Right forelimb (tissue), 1 donor: ENCODE data around the gene SPTBN1.

Experiments
- DNase-seq: peaks from one replicate; pipeline ENCODE4 v3.0.0-alpha.2; 2018

Gene SPTBN1

DNA sequence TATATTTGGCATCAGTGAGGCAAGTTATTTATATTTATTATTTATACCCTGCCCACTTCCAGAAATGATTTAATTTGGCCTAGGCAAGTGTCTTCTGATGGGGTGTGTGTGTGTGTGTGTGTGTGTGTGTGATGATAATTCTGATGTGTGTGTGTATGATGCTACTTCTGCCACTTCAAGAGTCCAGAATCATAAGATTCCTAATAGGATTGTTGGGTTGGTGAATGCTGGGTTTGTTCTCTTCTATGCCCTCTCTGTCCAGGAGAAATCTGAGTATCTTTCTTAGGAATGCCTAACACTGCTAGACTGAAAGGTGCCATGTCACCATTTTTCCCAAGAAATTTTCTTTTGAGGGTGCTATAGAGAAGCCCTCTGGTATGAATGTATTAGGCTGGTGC lies 122.5 kb downstream of the SPTBN1 start:
- DNase-seq: no peak

DNA sequence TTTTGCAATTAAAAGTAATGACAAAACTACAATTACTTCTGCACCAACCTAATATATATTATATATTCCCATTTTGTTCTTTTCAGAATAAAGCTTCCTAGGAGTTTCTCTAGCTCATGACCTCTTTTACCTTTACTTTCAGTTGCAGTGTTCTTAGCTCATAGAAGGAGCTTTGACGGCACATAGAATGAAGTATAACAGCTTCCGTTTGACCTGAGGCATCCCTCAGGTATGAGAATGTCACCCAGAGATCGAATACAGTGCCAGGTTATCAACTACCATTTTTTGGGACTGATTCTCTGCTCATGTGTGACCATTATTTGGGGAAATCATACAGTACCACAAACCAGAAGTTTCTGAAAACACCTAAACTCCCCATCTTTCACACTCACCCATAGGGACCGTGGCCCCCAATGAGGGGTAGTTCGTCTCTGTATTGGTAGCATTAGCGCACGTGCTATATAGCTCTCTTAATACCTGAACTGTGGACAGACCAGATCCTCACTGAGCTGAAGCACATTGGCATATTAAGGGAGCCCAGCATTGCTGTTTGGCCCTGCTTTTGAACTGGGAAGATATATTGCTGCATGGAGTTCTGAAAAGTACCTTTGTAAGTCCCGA lies 123.0 kb downstream of the SPTBN1 start:
- DNase-seq: no peak

DNA sequence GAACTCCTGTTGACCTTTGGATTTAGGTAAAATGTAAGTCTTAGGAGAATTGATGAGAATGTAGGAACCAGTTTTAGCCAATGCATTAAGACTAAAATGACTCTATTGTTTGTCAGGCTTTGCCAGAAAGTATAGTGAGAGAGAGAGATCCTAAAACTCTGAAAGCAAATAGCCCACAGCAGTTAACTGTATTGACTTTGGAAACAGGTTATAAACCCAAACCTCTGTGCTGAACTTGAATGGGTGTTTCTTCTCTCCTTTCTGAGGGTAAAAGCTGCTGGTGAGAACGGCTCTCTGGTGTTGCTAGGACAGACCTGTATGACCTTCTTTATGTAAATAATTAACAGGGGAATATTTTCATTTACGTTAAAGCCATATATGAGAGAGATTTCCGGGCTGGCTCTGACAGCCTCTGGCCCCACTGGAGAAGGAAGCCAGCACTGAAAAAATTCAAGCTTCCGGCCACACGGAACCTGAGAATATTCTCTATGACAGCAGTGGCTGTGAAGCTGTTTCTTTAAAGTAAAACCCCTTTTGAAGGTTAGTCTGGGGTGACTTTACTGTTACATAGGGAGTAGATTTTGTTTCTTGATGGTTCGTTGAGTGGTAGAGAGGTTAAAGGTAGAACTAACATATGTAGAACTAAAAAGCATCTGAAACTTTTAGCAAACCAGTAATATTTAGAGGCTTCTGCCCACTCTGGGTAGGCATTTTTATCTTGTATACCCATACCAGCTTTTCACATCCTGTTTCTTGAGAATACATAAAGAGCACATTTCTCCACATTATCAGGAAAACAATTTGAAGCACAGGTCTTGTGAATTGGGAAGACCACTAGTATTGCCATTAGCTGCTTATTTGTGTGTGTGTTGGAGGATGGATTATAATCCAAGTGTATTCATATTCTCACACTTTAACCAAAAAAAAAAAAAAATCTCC lies 123.8 kb downstream of the SPTBN1 start:
- no peak for DNase-seq

DNA sequence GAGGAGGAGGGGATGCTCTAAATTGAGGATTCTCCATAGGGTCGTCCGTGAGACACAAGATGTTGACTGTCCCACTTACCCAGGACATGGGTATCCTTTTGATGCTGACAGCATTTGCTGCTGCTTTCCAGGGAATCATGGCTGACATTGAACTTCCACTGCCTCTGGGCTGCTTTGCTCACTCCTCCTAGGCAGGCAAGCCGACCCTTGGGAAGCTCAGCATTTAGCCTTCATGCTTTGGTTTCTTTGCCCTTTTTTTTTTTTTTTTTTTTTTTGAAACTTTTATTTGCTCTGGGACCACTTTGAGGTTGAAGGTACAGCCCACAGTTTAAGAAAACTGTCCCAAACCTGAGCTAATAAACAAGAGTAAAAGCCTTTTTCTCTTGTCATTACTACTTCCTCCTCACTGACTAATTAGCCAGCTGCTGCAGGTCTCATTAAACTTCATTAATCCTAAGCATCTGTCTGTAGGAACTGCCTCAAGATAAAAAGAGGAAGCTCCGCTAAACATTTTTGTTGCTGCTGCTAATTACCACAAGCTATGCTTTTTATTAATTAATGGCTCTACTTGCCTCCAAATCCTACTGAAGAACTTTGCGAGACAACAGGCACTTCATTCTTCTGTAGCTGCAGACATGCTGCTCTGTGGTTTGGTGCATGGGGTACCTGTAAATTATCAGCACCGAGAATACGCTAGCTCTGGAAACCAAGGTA lies 125.4 kb downstream of the SPTBN1 start:
- DNase-seq: no peak

DNA sequence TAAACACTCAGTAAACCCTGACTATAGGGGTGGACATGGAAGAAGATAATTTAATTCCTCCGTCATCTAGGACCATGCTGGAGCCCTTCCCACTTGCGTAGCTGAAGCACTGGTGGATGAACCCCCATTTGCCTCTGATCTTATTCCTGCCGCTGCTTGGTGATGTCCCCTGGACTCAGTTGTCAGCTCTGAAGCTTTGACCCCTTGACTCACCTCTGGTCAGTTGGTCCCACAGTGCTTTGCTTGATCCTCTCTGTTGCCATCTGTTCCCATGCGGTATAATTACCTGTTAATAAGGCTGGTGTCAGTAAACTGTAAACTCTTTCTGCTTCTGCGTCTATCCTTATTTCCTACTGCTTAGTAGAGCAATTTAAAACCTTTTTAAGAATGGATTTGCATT lies 126.9 kb downstream of the SPTBN1 start:
- DNase-seq: no peak

DNA sequence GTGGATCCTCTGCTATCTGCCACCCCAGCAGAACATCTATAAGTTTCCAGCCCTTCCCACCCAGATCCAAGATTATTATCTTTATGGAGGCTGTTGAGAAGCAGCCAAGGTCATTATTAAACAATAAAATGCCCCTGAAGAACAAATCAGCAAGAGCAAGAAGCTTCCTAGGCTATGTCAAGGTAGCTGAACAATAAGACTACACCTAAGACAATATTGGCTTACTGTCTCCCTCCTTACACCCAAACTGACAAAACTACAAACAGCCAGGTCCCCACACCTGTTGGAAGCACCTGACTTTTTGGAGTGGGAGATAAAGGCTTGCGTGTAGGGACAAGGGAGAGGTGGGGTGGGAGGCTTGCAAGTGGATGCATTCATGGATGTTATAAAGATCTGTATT lies 128.5 kb downstream of the SPTBN1 start:
- no peak for DNase-seq

DNA sequence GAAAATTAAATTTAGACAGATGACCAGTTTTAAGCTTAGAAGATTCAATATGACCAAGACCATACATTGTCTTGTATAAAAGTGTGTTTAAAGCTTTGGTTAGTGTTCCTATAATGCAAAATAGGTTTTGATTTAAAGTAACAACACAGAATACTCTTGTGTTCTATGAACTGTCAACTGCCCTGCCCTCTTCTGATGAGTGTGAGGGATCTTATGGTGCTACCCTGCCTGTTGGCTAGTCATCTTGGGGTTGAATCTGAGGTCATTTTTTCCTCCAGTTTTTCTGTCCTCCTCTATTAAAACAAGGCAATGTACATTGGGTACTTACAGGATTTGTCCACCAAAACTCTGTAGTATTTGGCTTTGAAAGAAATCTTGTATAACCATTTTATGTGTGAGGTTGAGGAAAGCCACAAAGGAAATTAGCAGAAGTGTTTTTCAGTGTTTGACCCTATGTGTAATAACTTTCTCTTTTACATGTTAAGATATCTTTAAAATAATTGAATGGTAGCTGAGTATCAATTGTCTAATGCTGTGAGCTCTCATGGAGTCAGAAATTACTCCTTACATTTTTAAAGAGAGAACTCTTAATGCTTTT lies 129.1 kb downstream of the SPTBN1 start:
- no peak for DNase-seq

DNA sequence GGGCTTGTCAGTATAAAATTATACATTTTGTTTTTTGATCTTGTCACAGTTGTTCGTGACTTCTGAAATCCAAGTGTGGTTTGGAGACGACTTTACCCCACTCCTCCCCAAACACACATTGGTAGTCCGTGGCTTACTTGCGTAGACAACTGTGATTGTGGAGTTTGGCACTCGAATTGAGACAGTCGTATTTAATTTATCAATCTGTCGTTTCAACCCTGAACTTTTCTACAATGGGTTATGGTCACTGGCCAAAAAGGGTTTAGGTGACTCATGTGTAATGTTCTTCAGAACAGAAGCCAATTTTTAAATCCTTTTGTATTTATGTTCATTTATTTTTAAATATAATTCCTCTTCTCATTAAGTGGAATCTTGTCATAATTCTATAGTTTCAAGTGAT lies 129.9 kb downstream of the SPTBN1 start:
- DNase-seq: no peak

DNA sequence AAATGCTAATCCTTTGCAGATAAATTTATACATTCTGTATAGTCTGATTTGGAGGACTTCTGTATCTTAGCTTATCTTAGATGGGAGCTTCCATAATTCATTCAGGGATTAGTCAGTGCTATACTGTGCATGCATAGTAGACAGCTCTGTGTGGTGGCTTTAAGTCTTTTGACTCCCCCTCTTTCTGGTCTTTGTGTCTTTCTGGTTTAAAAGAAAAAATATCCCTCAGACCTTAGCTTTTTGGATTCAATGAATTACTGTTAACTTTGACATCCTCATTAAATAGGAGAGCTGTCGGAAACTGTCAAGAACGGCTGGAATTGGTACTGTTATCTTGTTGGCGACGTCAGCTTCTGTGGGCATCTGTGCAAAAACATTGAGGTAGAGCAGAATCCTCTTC lies 130.4 kb downstream of the SPTBN1 start:
- no peak for DNase-seq

DNA sequence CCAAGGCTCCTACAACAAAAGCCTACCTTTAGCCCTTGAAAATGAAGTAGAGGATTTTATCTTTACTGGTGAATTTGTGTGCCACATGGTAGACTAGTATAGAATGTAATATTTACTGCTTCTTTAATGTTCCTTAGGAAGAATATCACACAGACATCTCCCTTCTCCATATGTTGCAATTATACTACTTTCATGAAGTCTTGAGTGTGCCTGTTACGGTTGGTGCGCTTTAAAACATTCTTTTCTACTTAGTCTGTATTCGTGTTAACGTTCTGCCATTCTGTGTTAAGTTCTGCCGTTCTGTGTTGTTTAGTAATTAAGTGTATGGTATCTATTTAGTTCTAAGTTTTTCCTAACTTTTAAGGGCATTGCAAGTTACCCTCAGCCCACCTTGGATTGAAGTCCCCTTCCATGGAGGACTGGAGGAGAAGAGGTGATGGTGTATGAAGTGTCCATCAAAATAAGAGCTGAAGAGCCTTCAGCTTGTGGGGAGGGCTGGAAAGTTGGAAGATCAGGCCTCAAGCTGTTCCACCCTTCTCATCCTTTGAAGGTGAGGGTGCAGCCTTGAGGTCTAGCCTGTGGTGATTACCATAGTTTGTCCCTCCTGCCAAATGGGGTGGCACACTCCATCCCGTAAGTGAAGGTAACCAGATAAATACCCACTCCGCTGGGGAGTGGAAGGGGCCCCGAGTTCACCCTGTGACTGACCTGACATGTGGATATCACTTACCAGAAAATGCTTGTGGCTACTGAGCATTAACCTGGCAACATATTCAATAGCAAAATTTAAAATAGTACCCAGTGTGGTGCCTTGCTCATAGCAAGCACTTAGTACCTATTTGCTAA lies 131.3 kb downstream of the SPTBN1 start:
- DNase-seq: no peak

DNA sequence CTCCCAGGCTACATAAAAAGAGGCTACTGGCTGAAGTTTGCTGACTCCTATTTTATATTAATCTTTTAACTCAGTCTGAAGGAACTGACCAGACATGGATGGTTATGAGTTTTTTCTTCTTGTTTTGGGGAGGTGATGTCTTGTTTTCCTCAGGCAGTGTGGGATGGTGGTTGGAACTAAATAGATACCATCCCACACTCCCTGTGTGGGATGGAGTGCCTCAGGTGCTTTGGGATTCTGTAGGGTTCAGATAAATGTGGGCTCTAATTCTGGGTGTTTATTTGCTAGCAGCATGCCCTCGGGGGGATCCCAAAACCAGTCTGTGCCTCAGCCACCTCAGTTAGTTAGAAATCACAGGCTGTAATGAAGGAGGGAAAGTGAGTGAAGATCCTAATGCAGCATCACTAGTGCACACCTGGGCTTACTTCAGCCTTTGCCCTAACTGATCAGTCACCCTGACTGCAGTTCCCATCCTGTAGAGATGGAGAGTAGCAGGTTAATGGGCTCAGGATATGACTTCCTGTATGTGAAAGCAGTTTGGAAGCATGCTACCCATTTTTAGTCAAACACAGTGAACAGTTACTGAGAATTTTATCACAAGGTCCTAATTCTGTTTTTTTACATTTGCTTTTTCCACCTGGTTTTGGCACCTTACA lies 132.2 kb downstream of the SPTBN1 start:
- DNase-seq: no peak

DNA sequence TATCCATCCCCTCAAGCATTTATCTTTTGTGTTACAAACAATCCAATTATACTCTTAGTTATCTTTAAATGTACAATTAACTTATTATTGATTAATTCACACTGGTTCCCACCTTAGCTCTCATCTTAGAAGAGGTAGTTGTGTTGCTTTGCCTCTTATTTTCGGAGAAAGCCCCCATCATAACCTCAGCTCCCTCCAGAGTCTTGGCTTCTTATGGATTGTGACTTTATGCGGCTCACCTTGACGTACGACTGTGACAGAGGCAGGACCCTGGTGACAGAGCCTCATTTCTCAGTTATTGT lies 132.9 kb downstream of the SPTBN1 start:
- DNase-seq: no peak

DNA sequence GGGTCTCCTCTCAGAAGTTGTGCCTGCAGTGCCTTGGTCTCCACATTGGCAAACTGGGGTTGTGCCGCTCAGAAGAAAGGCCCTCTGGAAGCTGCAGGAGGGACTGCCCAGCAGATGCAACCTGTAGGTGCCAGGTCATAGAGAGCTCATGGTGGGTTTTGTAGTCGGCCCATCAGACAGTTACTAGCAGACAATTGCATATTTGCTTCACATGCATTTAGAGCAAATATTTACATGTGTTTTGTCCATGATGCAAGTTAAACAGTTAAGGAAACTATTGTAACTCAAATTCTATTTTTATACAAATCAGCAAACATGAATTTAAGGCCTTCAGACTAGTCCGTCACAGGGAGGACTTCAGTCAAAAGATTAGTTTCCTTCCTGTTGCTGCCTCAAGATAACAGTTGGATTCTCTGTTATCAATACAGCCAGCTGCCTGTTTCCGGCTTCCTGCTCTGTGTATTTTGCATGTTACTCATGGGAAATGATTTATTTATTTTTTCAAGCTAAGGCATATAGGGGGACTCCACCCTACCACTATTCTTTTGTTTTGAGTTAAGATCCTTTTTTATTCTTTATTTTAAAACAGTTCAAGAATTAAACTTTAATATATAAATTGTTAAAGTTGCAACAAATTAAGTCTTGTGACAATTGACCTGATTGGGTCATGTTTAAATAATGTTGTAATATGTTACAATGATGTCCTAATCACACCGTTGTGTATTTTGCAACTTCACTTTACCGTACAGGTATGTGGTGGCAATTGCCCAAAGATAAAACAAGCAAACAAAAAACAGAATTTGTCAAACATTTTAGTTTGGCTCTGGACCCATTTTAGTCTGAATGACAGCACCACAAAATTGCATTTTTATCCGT lies 133.5 kb downstream of the SPTBN1 start:
- no peak for DNase-seq

DNA sequence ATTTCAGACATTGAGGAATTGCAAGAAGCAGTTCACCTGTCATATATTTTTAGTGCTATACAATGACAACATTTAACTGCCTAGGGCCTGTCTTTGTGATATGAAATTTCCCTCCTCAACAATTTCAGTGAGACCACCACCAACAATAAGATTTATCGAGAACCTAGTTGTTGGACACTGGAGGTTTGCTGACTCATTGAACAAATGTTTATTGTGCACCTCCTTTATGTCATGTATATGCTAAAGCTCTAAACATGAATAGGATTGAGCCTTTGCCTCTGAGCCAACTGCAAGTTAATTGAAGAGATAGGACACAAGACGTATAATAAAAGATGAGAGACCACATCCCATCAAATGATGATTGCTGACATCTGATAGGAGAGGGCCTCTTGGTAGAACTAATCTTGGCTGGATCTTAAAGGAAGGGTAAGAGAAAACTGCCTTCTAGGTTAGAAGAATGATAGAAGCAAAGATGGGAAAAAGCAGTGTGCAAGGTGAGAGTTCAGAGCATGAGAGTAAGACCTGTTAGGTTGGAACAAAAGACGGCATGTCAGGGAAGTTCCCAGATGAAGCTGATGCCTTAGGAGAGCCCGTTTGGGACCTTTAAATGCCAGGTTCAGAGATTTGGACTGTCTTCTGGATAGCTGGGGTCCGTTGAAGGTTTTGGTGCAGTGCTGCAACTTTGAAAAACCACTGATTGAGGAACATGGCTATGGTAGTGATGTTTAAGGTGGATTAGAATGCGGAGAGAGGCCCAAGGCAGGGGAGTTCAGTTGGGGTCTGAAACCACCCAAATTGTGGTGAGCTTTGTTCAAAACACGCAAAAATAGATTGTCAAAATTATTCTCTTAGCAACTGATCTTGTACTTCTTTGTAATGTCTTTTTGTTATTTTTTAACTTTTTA lies 134.3 kb downstream of the SPTBN1 start:
- DNase-seq: no peak

DNA sequence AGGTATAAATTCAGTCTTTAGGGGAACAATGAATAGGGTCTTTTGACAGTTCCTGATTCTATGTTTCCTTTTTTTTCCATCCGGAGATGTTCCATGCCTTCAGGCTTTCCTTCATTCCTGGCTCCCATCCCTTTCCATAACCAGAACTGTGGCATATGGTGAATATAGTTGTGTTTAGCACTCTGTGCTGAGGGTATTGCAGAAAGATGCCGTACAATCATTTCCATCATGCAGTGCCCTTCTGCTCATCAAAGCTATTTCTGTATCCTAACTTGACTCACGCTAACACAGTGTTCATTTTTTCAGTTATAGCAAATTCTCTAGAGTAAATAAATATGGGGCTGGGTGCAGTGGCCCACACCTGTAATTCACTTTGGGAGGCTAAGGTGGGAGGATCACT lies 135.4 kb downstream of the SPTBN1 start:
- no peak for DNase-seq

DNA sequence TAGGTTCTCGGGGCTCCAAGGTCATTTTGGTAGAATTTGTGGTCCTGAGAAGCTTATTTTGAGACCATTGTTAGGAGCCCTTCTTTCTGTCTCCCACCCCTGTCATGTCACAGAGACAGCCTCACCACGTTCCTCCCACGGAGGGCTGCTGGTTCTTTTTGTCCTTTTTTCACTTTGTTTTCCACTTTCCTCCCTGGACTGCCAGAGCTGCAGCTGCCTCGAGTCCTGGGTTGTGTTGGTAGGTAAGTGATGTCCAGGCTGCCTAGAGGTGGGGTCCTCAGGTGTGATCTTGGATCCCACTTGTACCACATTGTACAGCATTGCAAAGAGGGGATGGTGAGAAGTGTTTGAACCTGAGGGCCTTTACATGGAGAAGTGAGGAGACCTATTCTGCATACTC lies 137.1 kb downstream of the SPTBN1 start:
- DNase-seq: no peak

DNA sequence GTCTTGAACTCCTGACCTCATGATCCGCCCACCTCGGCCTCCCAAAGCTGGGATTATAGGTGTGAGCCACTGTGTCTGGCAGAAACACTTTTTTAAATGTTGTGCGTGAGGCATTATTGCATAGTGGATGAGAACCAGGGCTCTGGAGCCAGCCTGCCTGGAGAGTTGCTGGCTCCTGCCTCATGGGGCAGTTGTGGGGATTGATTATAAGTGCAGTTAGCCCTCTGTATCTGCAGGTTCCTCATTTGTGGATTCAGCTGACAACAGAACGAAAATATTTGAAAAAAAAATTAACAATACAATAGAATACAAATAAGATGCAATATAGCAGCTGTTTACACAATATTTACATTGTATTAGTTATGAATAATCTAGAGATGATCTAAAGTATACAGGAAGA lies 137.9 kb downstream of the SPTBN1 start:
- no peak for DNase-seq

DNA sequence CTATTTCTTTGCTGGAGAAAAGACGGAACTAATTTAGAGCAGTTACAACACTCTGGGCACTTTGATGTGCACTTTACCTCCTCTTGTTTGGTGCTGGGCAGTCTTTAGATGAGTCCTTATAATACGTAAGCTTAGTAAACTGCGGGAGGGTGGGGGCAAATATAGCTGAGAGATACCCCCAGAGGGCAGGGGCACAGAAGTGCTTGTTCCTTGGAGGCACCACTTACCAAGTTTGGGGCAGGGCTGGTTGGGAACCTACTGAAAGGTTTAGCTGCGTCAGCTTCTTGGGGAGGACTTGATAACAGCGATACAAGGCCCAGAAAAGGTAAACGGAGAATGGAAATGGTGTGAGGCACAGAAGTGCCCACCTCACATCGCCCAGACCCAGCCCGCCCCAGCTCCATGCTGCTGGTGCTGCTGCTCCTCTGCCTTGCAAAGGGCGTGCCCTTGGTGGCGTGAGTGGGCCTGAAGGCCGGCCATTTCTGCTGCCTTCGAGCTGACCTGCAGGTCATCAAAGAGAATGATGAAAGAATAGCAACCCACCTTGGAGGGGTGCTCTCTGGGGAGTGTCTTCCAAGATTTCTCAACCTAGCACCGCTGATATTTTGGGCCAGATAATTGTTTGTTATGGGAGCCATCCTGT lies 139.2 kb downstream of the SPTBN1 start:
- no peak for DNase-seq
